Effector CD8-positive, alpha-beta T cell (primary cell): ENCODE data around the gene SLC25A11.

Experiments used
- DNase-seq: peaks from one replicate; lab custom pipeline; 2025; lab: John Stamatoyannopoulos, UW
- total RNA-seq, 4 experiments: gene quantifications; one replicate each; lab custom pipeline; 2026; lab: John Stamatoyannopoulos, UW

Gene SLC25A11
- total RNA-seq = 34.7 to 56.8 (median 47.3) reads per million in 4 experiments

GRCh38 chr17:4939796-4940554 is at the start of gene SLC25A11, which contains the start of gene RNF167:
Gene SLC25A11 (minus strand): TSS chr17:4940046. CDS start chr17:4939910, 136 bp downstream.
Gene RNF167 (plus strand): TSS chr17:4940268. CDS start chr17:4940910, 642 bp downstream.
- DNase-seq = peak; percentile 93

GRCh38 chr17:4987767-4988567 is 48.1 kb upstream of the SLC25A11 start:
- no peak for DNase-seq

- peak; percentile 73 for DNase-seq
Measured at GRCh38 chr17:4986951-4987766, 47.3 kb upstream of the SLC25A11 start, which contains the start of gene CAMTA2. Gene CAMTA2 (minus strand): TSS chr17:4987675. CDS start chr17:4986222, 1,453 bp downstream.

GRCh38 chr17:4986403-4986802 is 46.6 kb upstream of the SLC25A11 start:
- DNase-seq = peak; percentile 17

GRCh38 chr17:4982305-4982704 is 42.5 kb upstream of the SLC25A11 start:
- DNase-seq = no peak

GRCh38 chr17:4980644-4981216 is 40.9 kb upstream of the SLC25A11 start:
- DNase-seq = no peak

- DNase-seq = no peak
Measured at GRCh38 chr17:4978726-4979125, 38.9 kb upstream of the SLC25A11 start.

GRCh38 chr17:4974115-4974670 is 34.3 kb upstream of the SLC25A11 start:
- no peak for DNase-seq

- no peak for DNase-seq
Measured at GRCh38 chr17:4973256-4974114, 33.6 kb upstream of the SLC25A11 start.

GRCh38 chr17:4972752-4973151 is 32.9 kb upstream of the SLC25A11 start:
- DNase-seq = no peak

- DNase-seq = no peak
Measured at GRCh38 chr17:4972322-4972721, 32.5 kb upstream of the SLC25A11 start.

- DNase-seq = no peak
Measured at GRCh38 chr17:4971826-4972225, 32.0 kb upstream of the SLC25A11 start.

- DNase-seq = no peak
Measured at GRCh38 chr17:4970273-4970672, 30.4 kb upstream of the SLC25A11 start.

GRCh38 chr17:4969551-4970173 is 29.8 kb upstream of the SLC25A11 start:
- DNase-seq = no peak

GRCh38 chr17:4969047-4969550 is 29.3 kb upstream of the SLC25A11 start:
- no peak for DNase-seq

- DNase-seq = no peak
Measured at GRCh38 chr17:4968486-4969046, 28.7 kb upstream of the SLC25A11 start.

- DNase-seq = peak; percentile 85
Measured at GRCh38 chr17:4967539-4968485, 28.0 kb upstream of the SLC25A11 start, which contains the start of gene SPAG7. Gene SPAG7 (minus strand): TSS chr17:4967817. CDS start chr17:4967804, 13 bp downstream.
